ENCODE measurements around the gene OR5K4.

The OR5K4 gene

GRCh38 chr3:98353554-98353953 lies at the start of gene OR5K4:
Gene OR5K4 (plus strand): TSS chr3:98353854. CDS start chr3:98353854, 0 bp downstream.
- ATAC-seq (ENCODE audit: low read depth) (no peak), DNase-seq (ENCODE audit: low spot score in 2 of 2) (no peak)
- Mint-ChIP-seq H3K36me3 (no peaks in the 10 kb centered on the region), H3K4me3 (no peak within 1 kb of the TSS), H3K4me1 (no peaks in the 10 kb centered on the region), H3K27ac (no peak within 1 kb of the TSS), H3K9me3 (peaks cover 6% of the 10 kb centered on the region), H3K27me3 (peaks cover 2% of the 10 kb centered on the region)

GRCh38 chr3:98322101-98322500 lies 31.6 kb upstream of the OR5K4 start:
- Mint-ChIP-seq H3K27me3 (peaks cover 2% of the 10 kb centered on the region), H3K36me3 (no peaks in the 10 kb centered on the region), H3K4me1 (no peaks in the 10 kb centered on the region), H3K9me3 (no peaks in the 10 kb centered on the region), H3K4me3 (no peak overlapping the region), H3K27ac (no peak overlapping the region)
- DNase-seq (ENCODE audit: low spot score in 2 of 2) (no peak), ATAC-seq (ENCODE audit: low read depth) (no peak)

GRCh38 chr3:98322686-98323085 lies 31.0 kb upstream of the OR5K4 start:
- Mint-ChIP-seq H3K4me3 (no peak overlapping the region), H3K27me3 (peaks cover 2% of the 10 kb centered on the region), H3K27ac (no peak overlapping the region), H3K4me1 (no peaks in the 10 kb centered on the region), H3K9me3 (no peaks in the 10 kb centered on the region), H3K36me3 (no peaks in the 10 kb centered on the region)
- ATAC-seq (ENCODE audit: low read depth) (no peak), DNase-seq (ENCODE audit: low spot score in 2 of 2) (no peak)

GRCh38 chr3:98323425-98323824 lies 30.2 kb upstream of the OR5K4 start:
- H3K27ac Mint-ChIP-seq, result no peak overlapping the region
- ATAC-seq (ENCODE audit: low read depth) (no peak), DNase-seq (ENCODE audit: low spot score in 2 of 2) (no peak)
- H3K4me1 Mint-ChIP-seq, result no peaks in the 10 kb centered on the region
- peaks cover 2% of the 10 kb centered on the region for H3K27me3 Mint-ChIP-seq
- H3K9me3 Mint-ChIP-seq, result no peaks in the 10 kb centered on the region
- H3K36me3 Mint-ChIP-seq, result no peaks in the 10 kb centered on the region
- H3K4me3 Mint-ChIP-seq, result no peak overlapping the region

- Mint-ChIP-seq H3K9me3 (no peaks in the 10 kb centered on the region), H3K4me3 (no peak overlapping the region), H3K4me1 (peaks cover 4% of the 10 kb centered on the region), H3K27ac (no peak overlapping the region), H3K27me3 (peaks cover 5% of the 10 kb centered on the region), H3K36me3 (no peaks in the 10 kb centered on the region)
- no peak for DNase-seq (ENCODE audit: low spot score in 2 of 2)
- ATAC-seq (ENCODE audit: low read depth), result no peak
Observed at GRCh38 chr3:98325055-98325454, 28.6 kb upstream of the OR5K4 start.

GRCh38 chr3:98326105-98326893 lies 27.4 kb upstream of the OR5K4 start:
- peaks cover 6% of the 10 kb centered on the region for H3K27me3 Mint-ChIP-seq
- no peak overlapping the region for H3K27ac Mint-ChIP-seq
- peaks cover 4% of the 10 kb centered on the region for H3K4me1 Mint-ChIP-seq
- ATAC-seq (ENCODE audit: low read depth), result no peak
- no peaks in the 10 kb centered on the region for H3K36me3 Mint-ChIP-seq
- no peaks in the 10 kb centered on the region for H3K9me3 Mint-ChIP-seq
- no peak overlapping the region for H3K4me3 Mint-ChIP-seq
- no peak for DNase-seq (ENCODE audit: low spot score in 2 of 2)

GRCh38 chr3:98326945-98327344 lies 26.7 kb upstream of the OR5K4 start:
- DNase-seq (ENCODE audit: low spot score in 2 of 2) (no peak), ATAC-seq (ENCODE audit: low read depth) (no peak)
- H3K4me3 Mint-ChIP-seq, result no peak overlapping the region
- H3K27me3 Mint-ChIP-seq, result peaks cover 6% of the 10 kb centered on the region
- H3K4me1 Mint-ChIP-seq, result peaks cover 4% of the 10 kb centered on the region
- no peak overlapping the region for H3K27ac Mint-ChIP-seq
- no peaks in the 10 kb centered on the region for H3K9me3 Mint-ChIP-seq
- H3K36me3 Mint-ChIP-seq, result no peaks in the 10 kb centered on the region

GRCh38 chr3:98328933-98329332 lies 24.7 kb upstream of the OR5K4 start:
- Mint-ChIP-seq H3K4me3 (no peak overlapping the region), H3K4me1 (peaks cover 4% of the 10 kb centered on the region), H3K9me3 (no peaks in the 10 kb centered on the region), H3K36me3 (no peaks in the 10 kb centered on the region), H3K27ac (no peak overlapping the region), H3K27me3 (peaks cover 9% of the 10 kb centered on the region)
- no peak for ATAC-seq (ENCODE audit: low read depth)
- no peak for DNase-seq (ENCODE audit: low spot score in 2 of 2)

GRCh38 chr3:98329392-98330124 lies 24.1 kb upstream of the OR5K4 start:
- Mint-ChIP-seq H3K27me3 (peaks cover 12% of the 10 kb centered on the region), H3K4me1 (peaks cover 4% of the 10 kb centered on the region), H3K4me3 (no peak overlapping the region), H3K36me3 (no peaks in the 10 kb centered on the region), H3K27ac (no peak overlapping the region), H3K9me3 (no peaks in the 10 kb centered on the region)
- peak; percentile 45 for ATAC-seq (ENCODE audit: low read depth)
- peak in 1 of 2 donors; percentile 13 for DNase-seq (ENCODE audit: low spot score in 2 of 2)

- no peaks in the 10 kb centered on the region for H3K36me3 Mint-ChIP-seq
- DNase-seq (ENCODE audit: low spot score in 2 of 2) (no peak), ATAC-seq (ENCODE audit: low read depth) (no peak)
- peaks cover 4% of the 10 kb centered on the region for H3K4me1 Mint-ChIP-seq
- no peaks in the 10 kb centered on the region for H3K9me3 Mint-ChIP-seq
- no peak overlapping the region for H3K4me3 Mint-ChIP-seq
- H3K27me3 Mint-ChIP-seq, result peaks cover 10% of the 10 kb centered on the region
- H3K27ac Mint-ChIP-seq, result no peak overlapping the region
Observed at GRCh38 chr3:98331329-98331728, 22.3 kb upstream of the OR5K4 start.

- Mint-ChIP-seq H3K27ac (no peak overlapping the region), H3K4me3 (no peak overlapping the region), H3K9me3 (no peaks in the 10 kb centered on the region), H3K4me1 (peaks cover 4% of the 10 kb centered on the region), H3K27me3 (peaks cover 10% of the 10 kb centered on the region), H3K36me3 (no peaks in the 10 kb centered on the region)
- ATAC-seq (ENCODE audit: low read depth), result no peak
- no peak for DNase-seq (ENCODE audit: low spot score in 2 of 2)
Observed at GRCh38 chr3:98333989-98334606, 19.6 kb upstream of the OR5K4 start.

GRCh38 chr3:98339031-98339430 lies 14.6 kb upstream of the OR5K4 start:
- ATAC-seq (ENCODE audit: low read depth) (no peak), DNase-seq (ENCODE audit: low spot score in 2 of 2) (no peak)
- Mint-ChIP-seq H3K27ac (no peak overlapping the region), H3K4me1 (no peaks in the 10 kb centered on the region), H3K4me3 (no peak overlapping the region), H3K27me3 (peaks cover 5% of the 10 kb centered on the region), H3K36me3 (no peaks in the 10 kb centered on the region), H3K9me3 (no peaks in the 10 kb centered on the region)

- Mint-ChIP-seq H3K9me3 (peaks cover 2% of the 10 kb centered on the region), H3K36me3 (no peaks in the 10 kb centered on the region), H3K27me3 (peaks cover 5% of the 10 kb centered on the region), H3K4me1 (peaks cover 2% of the 10 kb centered on the region), H3K4me3 (no peak overlapping the region), H3K27ac (no peak overlapping the region)
- DNase-seq (ENCODE audit: low spot score in 2 of 2) (no peak), ATAC-seq (ENCODE audit: low read depth) (no peak)
Observed at GRCh38 chr3:98341758-98342157, 11.9 kb upstream of the OR5K4 start.

Data from memory B cell (primary cell).